22Rv1 (cell line): ENCODE measurements around the gene ADCYAP1R1.

Source experiments
- ZFX ChIP-seq: fragments of 450-650 bp; IDR thresholded peaks from 2 replicates; pipeline ENCODE4 v1.6.1; 2017; ENCODE audit warnings: antibody characterized with exemption, borderline replicate concordance
- TF ChIP-seq, protein P1 (sequence below): fragments of 450-650 bp; IDR thresholded peaks from 2 replicates; pipeline ENCODE4 v1.5.1; 2017; ENCODE audit warnings: mild to moderate bottlenecking

DNA sequence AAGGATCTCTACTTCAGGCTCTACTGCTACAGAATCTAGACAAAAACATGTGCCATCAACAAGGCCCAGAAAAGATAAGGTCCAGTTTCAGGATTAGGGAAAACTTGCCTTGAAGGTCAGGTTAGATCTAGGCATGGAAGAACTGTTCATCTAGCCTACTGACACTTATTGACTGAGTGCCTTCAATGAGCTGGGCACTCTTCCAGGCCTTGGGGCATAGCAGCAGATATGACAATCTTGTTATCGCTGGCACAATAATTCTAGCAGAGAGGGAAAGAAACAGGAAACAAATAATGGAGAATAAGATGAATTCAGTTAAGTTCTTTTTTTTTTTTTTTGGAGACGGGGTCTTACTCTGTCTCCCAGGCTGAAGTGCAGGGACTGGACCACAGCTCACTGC is 71.6 kb downstream of the ADCYAP1R1 start:
- TF ChIP-seq, protein P1, sequence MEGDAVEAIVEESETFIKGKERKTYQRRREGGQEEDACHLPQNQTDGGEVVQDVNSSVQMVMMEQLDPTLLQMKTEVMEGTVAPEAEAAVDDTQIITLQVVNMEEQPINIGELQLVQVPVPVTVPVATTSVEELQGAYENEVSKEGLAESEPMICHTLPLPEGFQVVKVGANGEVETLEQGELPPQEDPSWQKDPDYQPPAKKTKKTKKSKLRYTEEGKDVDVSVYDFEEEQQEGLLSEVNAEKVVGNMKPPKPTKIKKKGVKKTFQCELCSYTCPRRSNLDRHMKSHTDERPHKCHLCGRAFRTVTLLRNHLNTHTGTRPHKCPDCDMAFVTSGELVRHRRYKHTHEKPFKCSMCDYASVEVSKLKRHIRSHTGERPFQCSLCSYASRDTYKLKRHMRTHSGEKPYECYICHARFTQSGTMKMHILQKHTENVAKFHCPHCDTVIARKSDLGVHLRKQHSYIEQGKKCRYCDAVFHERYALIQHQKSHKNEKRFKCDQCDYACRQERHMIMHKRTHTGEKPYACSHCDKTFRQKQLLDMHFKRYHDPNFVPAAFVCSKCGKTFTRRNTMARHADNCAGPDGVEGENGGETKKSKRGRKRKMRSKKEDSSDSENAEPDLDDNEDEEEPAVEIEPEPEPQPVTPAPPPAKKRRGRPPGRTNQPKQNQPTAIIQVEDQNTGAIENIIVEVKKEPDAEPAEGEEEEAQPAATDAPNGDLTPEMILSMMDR = no peak
- no peak for TF ChIP-seq ZFX
